Tibial nerve (tissue), 3 donors: ENCODE measurements around the gene CAMK1D.

Source experiments
- CTCF ChIP-seq, 5 experiments: fragments of 200-600 bp in 3 of 5; fragments of 450-650 bp in 2 of 5; sonication (generic) in 3 of 5; IDR thresholded peaks; one replicate each; pipeline ENCODE4 v1.5.1; 2016 to 2019; ENCODE audit warnings: antibody characterized with exemption in 5 of 5, mild to moderate bottlenecking in 3 of 5, moderate library complexity in 2 of 5
- POLR2A ChIP-seq, 2 donors: fragments of 450-650 bp; IDR thresholded peaks; one replicate each; pipeline ENCODE4 v1.6.1; 2017; ENCODE audit warnings: antibody characterized with exemption in 2 of 2, mild to moderate bottlenecking in 2 of 2, moderate library complexity in 2 of 2

- TF ChIP-seq POLR2A (IDR thresholded peaks at IDR 0.05) (no peak), CTCF (IDR thresholded peaks at IDR 0.05) (no peak)
Measured at GRCh38 chr10:12634621-12634931, 285.2 kb downstream of the CAMK1D start.
